ENCODE data around the gene RASSF5.

Gene RASSF5

DNA sequence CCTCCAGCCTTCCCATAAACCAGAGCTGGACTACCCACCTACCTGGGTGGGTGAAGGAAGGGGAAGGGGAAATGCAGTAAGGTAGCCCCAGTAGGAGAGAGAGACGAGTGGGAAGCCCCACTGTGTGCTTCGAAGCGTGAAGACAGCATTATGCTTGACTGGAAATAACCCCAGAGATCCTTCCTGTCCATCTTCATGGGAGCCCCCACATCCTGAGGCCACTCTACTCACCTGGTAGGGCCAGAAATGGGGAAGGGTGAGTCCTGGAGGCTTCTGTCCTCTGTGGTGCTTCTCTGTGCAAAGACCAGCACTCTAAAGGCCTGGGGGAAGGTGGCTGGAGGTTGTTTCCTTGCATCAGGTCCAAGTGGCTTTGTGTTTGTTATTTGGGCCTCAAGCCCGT is 10.0 kb upstream of the RASSF5 start:
- no peak for DNase-seq (ENCODE audit: low read depth)

DNA sequence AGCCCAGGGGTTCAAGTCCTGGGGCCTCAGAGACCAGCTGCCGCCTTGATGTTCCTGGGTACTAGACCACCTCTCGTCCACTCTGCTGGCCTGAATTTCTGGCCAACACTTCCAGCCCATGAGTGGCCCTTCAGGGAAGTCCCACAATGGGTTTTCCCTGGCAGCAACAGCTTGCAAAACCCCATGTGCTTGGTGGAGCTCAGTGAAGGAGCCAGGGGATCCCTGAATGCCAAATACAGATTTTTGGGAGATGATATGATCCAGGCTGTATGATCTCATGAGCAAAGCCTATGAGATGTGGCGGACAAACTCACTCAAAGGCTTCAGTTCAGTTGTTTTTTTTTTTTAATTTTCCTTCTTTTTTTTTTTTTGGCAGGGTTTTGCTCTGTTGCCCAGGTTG is 9.6 kb upstream of the RASSF5 start:
- DNase-seq (ENCODE audit: low read depth), result no peak

DNA sequence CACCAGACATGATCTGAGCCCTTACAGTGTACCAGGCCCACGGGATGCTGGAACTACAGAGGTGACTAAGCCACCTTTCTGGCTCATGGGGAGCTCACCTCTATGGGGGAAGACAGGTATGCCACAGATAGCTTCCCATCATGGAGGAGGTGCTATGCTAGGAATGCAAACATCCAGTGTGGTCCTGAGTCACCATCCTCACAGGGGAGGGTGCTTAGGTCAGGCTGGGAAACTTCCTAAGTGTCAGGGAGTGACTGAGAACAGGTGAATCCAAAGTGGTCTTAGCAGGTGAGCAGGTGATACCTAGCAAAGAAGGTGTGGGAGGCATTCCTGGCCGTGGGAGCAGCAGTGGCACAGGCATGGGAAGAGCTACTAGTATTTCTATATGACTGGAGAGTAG is 8.6 kb upstream of the RASSF5 start:
- no peak for DNase-seq (ENCODE audit: low read depth)

DNA sequence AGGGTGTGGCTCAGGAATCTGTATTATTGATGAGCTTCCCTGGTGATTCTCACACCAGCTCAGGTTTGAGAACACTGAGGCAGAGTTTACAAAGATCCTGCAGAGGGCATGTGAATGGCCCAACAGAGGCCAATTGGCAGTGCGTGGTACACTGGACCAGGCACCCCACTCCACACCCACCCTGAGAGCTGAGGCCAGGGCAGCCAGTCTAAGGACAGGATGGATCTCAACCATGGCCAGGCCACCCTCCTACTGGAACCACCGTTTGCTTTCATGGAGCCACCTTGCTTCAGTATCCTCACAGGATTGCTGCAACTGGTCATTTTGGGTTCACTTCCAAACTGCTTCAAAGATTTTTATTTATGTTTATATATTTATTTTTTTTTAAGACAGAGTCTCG is 7.3 kb upstream of the RASSF5 start:
- DNase-seq (ENCODE audit: low read depth), result no peak

DNA sequence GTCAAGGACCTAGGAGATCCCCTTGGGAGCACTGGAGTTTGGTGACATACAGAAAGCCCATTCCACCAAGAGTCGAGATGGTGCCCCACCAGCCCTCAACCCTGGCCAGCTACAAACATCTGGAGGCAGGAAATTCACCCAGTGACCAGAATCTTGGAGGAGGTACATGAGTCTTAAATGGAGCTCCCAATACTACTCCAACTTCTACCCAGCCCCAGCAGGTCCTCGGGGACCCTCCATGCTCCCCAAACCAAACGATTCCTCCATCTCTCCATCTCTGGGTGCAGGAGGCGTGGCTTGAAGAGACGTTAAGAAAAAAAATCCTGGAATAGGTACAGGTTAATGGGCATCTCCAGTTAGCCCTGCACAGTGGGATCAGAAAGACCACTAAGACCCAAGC is 5.5 kb upstream of the RASSF5 start:
- DNase-seq (ENCODE audit: low read depth), result no peak

DNA sequence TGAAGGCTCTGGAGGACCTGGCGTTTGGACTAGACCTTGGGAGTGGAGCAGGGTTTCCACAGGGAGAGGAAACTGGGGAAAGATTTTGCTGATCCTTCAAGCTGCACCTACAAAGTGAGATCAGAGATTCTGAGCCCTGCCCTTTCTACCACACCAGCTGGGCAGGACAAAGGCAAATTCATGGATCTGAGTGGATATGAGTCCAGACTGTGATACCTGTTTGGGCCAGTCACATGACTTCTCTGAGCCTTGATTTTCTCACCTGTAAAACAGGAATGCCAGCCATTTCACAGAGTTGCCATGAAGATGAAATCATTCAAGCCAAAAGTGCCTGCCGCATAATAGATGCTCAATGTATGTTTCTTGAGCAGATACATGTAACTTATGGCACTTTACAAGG is 4.9 kb upstream of the RASSF5 start:
- DNase-seq (ENCODE audit: low read depth), result no peak

DNA sequence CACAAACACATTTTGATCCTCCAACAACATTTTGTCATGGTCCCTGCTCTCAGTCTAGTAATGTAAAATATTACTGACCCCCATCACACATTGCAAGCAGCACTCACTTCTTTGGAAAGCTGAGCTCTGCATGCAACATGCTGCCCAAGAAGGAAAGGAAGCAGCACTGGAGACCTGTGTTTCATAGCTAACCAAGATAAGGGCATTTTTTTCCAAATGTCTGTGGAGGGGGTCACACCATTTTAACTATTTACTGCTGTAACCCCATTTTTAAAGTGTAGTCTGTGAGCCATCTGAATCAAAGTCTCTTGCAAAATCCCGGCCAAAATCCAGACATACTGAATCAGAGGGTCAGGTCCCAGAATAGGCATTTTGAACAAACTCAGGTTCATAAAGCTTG is 4.5 kb upstream of the RASSF5 start:
- no peak for DNase-seq (ENCODE audit: low read depth)

DNA sequence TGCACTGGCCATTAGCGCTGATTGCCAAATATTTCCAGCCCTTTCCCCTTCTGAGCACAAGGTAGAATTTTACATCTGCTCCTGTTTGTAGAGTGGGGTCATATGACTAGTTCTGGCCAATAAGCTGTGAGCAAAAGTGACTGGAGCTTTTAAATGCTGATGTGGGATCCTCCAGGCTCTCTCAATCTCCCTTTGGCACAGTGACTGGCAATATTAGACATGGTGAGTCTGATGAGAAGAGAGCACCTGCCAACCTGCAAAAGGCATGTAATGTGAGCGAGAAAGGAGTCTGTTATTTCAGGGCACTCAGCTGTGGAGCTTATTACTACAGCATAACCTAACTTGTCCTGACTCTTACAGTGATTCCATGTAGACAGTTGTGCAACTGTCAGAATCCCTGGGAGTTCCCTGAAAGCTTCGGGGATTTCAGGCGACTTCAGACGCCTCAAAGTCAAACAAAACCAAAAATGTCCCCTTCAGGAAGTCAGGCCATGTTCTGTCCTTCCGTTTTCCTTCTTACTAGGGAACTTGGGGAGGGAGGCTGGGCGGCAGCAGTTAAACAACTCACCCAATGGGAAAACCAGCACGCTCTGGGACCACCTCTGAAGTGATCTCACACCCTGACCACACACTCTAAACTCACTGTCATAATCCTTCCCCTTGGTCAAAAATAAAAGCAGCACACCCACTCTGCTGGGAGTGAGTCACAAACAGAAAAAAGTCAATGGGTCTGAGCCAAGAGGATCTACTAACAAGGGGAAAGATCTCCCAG is 3.6 kb upstream of the RASSF5 start:
- peak; percentile 98 for DNase-seq (ENCODE audit: low read depth)

DNA sequence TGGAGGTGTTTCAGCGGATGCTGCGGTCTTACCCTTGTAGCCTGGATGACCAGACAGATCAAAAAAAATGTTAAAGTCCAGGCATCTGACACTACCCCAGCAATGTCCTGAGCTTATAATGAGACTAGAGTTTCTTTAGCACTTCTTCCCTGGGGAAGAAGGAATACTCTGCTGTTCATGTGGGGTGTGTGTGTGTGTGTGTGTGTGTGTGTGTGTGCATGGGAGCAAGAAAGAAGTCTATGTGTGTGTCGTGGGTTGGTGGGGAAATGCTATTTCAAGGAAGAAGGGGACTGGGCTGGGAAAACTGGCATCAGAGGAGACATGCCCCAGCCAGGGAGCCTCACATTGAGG is 3.0 kb upstream of the RASSF5 start:
- no peak for DNase-seq (ENCODE audit: low read depth)

DNA sequence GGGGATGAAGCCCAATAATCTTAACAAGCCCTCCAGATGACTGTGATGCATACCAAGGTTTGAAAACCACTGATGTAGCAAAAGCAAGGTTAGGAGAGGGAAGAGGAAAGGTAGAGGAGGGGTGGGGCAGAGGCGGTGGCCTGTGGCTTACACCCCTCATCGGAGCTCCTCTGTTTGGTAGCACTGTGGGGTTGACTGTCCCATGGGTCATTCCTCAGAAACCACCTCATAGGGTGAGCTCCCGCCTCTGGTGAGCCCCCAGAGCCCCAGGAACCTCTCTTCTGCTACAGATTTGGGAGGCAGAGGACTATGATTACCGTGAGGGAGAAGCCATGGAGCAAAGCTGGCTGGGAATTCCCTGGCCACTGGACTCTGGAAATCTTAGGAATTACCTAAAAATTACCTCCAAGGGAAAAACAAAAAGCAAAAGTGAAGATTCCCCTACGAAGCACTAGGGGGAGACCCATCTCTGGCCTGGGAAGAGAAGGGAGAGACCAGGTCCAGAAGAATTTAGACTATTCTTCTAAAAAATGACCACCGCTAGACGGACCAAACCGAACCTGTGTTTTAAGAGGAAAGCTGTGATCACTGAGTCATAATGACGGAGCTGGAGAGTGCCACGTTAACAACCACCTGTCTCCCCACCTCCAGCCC is 1.5 kb upstream of the RASSF5 start:
- DNase-seq (ENCODE audit: low read depth), result peak; percentile 37

DNA sequence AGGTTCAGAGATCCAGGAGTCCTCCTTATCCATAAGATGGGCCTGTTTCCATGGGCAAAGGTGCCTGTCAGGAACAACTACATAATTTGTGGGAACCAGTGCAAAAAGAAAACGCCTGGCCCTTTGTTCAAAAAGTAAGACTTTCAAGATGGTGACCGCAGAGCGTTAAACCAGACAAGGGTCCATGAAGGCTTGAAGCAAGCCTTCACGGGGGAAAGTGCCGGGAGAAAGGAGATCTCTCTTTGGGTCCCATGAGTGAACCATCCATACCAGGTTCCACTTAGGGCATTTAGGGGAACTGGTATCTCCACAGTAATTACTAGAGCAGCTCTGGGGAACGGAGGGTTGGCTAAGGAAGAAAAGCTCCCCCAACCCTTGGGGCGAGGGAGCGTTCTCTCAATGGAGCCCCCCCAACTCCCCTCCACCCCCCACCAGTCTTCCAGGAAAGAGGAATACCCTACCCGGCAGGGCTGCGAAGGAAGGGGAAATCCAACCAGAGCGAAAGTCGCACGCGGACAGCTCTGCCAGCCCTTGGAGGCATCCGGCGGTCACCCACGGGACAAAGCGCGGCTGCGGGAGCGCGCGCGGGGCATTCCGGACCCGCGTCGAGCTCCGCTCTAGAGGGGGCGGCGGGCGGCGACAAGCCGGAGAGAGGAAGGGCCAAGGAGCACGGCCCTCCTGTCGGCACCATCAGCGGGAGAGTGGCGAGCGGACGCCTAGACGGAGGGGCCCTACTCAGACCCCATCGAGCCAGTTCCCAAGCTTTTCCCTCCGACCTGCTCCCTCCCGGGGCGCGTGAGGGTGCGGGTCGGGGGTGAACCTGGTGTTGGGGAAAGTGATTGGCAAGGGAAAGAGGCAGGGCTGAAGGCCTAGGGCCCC is 687 bp upstream of the RASSF5 start:
- DNase-seq (ENCODE audit: low read depth), result no peak

DNA sequence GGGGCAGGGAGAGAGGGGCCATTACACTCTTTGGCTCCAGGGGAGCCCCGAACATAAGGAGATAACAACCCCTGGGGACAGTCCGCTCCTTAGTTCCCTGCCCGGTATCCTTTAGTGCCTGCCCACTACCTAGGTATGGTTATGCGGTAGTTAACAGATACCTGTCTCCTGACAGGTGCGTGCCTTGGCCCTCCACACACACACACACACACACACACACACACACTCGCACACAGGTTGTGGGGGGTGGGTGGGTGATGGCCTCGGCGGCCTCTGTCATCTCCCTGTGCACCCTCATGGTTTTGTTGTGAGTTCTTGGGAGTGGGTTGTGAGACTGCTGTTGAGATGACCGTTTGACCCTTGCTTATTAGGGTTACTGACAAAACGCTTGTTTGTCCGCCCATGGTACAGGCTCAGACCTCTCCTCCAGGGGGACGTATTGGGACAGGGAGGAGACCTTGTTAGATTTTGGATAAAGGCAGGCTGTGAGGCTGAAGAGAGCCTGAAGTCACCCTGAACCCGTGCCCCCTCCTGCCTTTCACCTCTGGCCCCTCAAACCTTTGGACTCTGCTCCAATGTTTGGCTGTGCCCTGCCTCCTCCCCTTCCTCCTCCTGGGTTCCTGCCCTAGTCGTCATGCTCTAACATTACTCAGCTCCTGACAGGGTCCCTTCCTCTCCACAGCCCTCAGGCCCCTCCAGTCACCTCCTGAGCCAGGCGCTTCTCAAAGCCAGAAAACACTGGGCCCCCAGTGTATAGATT is 979 bp downstream of the RASSF5 start:
- DNase-seq (ENCODE audit: low read depth), result no peak

DNA sequence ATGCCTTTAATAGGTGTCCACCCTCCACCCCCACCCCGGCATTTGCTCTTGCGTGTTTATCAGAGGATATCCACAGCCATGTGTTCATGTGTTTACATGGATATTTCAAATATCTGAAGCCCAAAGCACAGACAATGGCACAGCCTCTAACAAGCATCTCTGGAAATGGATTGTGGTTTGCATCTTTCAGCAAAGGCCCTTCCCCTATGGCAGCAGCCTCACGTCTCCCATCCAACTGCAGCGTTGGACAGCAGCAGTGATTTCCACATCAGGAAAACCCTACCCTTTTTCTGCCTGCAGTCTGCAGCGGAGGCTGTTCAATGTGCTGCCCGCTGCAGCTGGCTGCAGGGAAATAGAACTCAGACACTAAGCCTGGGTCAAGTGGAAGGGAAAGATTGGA is 1.6 kb downstream of the RASSF5 start:
- DNase-seq (ENCODE audit: low read depth), result peak; percentile 69

DNA sequence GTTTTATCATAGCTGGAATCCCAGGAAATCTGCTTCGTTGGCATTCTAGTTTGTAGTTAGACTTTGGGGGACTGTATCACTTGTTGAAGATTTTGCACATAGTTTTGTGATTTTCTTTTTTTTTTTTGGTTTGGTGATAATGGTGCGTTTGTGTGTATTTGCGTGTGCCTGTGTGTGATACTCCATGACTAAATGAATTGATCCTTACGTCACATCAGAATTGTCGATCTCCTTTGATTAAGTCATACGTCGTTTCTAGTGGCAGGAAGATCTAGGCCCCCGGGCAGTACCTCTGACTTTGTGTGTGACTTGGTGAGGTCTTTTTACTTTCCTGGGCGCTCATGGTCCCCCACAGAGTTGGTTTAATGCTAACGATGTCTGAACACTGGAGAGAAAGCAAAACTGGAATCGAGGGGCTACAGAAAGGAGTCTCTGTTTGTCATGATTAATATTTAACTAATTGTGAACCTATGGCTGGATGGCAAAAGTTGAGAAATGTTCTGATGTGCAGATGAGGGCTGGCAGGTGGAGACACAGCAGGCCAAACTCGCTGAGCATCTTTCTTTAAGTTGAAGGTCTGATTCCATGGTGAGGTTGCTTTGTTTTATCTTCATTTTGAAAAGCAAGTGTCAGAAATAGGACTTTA is 2.4 kb downstream of the RASSF5 start:
- no peak for DNase-seq (ENCODE audit: low read depth)

DNA sequence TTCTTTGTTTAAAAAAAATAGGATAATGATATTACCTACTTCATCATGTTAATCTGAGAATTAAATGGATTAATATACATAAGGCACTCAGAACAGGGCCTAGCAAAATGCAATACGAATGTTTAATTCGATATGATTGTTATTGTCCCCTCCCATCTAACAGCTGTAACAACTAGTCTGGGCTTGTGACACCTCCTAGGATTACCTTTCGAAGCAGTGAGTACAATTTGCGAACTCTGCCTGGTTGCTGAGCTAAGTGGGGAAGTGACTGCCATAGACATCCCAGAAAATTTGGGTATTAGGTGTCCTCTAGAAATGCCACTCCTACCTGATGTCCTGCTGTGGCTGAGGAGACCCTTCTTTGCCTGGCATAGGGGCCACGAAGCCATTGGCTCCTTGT is 3.0 kb downstream of the RASSF5 start:
- DNase-seq (ENCODE audit: low read depth), result no peak

DNA sequence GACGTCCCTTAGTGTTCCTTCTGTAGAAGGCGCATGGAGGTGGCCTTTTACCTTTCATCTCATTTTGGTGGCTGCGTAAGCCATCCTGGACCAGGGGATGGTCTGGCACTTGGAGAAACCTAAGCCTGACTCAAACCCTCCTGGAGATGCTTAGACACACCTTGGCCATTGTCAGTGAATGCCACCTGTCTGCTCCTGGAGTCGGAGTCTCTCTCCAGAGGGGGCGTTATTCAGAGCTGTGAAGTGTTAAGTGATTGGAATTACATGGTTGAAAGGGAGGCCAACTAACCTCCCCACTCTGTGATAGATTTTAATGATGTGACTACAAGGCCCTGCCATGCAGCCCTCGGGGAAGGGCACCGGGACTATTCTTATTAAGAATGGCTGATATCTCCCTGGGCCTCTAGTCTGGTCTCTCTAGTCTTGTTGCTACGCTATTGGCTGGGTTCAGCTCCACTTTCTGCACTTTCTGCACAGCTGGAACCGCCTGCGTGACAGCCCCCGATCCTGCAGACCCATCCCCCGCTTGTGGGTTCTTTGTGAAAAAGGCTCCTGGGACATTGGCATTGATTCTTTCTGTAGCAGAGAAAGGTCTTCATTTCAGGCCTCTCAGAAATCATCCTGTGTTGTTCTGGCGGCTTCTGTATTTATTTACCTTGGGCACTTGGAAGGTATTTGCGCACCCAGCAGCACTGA is 4.2 kb downstream of the RASSF5 start:
- no peak for DNase-seq (ENCODE audit: low read depth)

DNA sequence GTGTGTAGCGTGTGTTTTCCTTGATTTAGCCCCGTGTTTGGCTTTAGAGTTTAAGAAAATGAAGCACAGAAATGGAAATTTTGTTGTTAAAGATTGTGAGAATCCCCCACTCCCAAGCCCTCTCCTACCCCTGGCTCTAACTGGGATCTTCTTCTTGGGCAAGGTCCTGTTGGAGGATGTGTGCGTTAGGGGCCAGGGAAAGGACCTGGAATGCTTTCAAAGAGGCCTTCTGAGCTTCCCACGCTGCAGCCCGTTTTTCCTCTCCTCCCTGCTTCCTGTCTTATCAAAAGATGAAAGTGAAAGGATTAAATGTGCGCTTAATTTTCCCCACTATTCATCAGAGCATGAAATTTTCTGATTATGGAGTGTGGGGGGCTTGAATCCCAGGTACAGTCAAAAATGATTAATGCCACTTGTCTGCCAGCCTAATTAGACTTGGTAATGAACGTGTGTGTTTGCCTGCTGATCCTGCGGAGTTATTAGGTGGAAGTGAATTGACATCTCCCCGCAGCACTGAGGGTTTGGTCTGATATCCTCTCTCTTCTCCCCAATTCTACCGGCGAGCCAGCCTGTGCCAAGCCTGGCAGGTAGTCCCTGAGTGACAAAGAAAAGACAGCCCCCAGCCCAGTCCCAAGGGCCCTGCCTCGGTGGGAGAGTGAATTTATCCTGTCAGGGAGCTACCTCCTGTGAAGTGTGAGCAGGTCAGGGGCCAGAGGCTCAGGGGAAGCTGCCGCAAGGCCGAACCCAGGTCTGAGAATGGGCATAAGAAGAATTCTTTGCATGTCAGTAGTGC is 4.9 kb downstream of the RASSF5 start:
- DNase-seq (ENCODE audit: low read depth), result peak; percentile 29

DNA sequence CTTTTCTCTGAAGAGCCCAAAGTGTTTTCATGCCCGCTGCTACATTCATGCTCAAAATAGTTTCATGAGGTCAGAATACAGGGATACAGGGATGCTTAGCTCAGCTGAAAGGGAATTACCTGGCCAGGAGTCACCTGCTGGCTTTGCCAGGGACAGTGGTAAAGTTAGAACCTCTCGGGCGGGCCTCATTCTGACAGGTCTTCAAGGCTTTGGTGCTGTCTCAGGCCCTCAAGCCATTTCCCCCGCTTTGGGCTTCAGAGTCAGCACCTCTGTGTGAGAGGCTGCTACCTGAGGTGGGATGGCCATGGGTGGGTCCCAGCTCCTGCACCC is 5.5 kb downstream of the RASSF5 start:
- DNase-seq (ENCODE audit: low read depth), result no peak

DNA sequence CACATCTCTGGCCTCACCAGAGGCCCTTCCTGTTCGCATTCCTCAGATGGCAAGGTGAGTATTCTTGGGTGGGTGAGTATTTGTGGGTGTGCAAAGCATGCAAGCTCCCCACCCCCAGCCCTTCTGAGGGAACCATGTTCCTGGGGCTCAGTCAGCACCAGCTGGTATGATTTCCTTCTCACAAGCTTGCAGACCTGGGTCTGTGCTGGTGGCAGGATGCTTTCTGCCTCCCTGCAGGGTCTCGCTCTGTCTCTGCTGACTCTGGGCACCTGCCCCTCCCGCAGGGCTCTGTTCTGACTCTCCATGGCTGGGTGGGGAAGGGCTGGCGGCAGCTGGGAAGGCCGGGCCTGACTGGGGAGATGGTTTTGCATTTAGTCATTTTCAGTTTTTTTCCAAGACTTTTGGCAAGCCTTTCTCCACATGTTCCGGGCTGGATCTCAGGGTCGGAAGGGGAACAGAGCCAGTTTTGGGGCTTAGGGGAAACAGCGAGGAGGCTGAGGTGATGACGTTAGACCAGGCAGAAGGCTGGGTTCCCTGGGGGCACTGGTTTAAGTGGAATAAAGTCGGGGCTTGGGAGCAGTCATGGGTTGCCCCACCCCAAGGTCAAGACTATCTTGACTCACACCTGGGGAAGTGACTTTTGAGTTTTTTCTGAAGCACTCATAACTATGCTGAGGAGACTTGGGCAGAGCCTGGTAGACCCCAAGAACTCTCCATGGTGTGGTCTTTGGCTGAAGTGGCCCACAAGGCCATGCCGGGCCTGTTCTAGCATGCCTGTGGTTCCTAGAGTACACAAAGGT is 6.2 kb downstream of the RASSF5 start:
- DNase-seq (ENCODE audit: low read depth), result peak; percentile 84

All from amniotic epithelial cell (primary cell).